ENCODE results near the gene SDK1.
"Not testable (repeated sequence)": the region's sequence is repeated elsewhere in the genome, so short reads cannot be mapped to it uniquely, and the experiment has no call there.

SDK1 gene

DNA sequence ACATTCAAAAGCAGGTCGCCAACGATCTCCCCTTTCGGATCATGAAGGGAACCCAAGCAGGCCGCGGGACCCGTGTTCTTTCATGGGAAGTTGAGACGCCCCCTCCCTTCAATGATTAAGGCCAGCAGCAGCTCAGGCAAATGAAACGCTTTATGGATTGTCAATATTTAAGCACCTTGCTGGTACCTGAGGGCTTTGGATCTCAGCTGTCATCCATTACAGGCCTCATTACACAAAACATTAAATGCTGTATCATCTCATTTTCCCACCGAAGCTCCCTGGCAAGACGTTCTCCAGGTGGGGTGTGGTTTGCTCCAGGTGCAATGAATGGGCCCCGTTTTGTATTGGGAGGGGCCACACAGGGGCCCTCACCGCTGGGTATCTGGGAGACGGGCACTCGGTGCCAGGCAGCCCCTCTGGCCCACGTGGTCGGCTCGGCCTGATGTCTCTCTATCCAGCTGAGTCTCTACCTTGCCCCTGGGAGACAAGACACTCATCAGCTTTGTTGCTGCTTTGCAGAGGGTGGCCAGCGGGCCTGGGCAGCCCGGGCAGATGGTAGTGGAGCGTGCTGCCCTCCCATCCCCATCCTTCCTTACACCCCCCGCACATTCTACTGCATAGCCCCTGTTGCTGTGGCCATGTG, 925.0 kb downstream of the SDK1 start:
- DNase-seq: no peak

GRCh38 chr7:4226524-4226882, 925.5 kb downstream of the SDK1 start:
- DNase-seq: no peak

GRCh38 chr7:4227105-4228010, 926.3 kb downstream of the SDK1 start:
- no peak for DNase-seq

DNA sequence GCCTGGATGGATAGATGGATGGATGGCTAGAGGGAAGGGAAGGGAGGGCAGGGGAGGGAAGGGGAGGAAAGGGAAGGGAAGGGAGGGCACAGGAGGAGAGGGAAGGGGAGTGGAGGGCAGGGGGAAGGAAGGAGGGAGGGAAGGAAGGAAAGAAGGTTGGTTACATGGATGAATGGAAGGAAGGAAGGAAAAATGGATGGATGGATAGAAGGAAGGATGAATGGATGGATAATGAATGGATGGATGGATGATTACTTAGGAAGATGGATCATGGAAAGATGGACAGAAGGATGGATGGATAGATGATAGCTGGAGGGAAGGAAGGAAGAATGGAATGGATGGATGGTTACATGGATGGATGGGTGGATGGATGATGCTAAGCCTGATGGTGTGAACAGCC, 929.3 kb downstream of the SDK1 start:
- no peak for DNase-seq

GRCh38 chr7:4233146-4233545, 932.1 kb downstream of the SDK1 start:
- no peak for DNase-seq

DNA sequence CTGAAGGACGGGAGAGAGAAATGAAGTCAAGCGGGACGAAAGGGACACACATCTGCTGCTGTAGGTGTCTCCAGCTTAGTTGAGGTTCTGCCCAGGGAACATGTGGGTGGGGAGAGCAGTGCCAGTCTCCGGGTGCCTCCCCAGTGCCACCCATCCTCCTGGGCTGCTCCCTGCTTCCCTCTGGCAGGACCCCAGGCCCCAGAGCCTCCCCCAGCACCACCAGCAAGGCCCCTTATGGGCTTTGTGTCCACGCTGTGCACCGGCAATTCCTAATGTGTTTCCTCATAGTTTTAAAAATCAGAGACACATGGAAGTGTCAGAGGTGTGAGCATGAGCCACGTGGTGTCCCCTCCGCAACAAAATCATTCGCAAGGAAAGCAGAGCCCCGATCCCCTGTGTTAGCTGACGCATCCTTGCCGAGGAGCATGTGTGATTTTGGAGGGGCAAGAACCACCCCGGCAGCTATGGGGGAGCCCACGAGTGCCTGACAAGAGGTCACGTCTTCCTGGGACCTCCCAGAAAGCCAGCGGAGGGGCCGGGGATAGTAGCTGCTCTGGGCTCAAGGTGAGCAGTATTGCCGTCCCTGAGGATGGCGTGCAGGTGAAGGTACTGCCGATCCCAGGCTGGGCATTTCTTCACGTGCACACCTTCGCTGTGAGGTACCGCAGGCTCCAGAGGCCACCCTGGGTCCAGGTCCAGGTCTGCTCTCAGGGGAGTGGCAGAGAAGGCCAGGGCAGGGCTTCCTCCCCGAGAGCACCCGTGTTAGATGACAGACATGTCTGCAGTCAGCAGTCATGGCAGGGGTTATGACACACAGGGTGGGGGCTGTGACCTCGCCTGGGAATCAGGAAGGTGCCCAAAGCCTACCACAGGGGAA, 932.8 kb downstream of the SDK1 start:
- DNase-seq: no peak

DNA sequence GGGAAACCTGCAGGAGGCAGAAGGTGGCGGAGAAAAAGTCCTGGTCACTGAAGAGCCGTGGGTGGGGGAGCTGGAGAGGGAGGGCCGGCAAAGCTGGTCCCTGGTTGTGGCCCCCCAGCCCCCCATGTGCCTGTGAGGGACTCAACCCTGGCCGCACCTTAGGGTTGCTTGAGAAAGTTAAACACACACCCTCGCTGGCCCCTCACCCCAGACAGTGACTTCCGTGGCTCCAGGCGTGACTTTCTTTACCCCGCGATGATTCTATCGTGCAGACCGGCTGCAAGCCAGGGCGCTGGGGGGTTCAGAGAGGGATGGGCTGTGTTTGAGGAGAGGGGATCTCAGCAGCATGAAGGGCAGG, 933.4 kb downstream of the SDK1 start:
- no peak for DNase-seq

DNA sequence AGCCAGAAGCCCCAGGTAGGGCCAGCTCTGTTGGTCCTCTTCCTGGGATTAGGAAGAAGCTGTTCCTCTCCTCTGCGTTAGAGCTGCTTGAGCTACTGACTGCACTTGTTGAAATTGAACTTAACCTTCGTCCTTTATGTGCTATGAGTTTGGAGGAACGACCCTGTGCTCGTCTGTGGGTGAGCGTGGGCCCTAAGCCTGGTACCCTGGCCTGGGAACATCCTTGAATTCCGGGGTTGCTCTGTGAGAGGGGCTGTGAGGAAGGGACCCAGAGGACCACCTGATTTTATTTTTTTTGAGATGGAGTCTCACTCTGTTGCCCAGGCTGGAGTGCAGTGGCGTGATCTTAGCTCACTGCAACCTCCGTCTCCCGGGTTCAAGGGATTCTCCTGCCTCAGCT, 933.8 kb downstream of the SDK1 start:
- no peak for DNase-seq

- DNase-seq: no peak
Observed at GRCh38 chr7:4235596-4235995, 934.5 kb downstream of the SDK1 start.

DNA sequence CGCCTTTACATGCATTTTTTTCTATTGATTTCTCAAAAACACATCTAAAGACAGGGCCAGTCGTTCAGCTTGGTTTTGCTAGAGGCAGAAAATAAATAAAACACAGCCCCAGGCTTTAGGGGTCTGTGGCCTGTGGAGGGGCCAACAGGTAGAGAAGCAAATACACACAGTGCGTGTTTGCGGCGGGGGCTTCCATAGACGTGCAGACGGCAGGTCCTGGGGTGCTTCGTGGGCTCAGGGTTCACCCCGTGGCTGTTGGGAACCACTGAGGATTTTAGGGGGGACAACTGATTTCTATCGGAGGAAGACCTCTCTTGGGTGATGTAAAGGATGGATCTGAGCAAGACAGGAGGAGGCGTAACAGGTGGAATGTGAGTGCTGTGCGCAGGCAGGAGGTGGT, 935.3 kb downstream of the SDK1 start:
- no peak for DNase-seq

- DNase-seq: not testable (repeated sequence)
Observed at GRCh38 chr7:4236873-4237272, 935.8 kb downstream of the SDK1 start.

- DNase-seq: no peak
Observed at GRCh38 chr7:4237296-4238235, 936.5 kb downstream of the SDK1 start.

DNA sequence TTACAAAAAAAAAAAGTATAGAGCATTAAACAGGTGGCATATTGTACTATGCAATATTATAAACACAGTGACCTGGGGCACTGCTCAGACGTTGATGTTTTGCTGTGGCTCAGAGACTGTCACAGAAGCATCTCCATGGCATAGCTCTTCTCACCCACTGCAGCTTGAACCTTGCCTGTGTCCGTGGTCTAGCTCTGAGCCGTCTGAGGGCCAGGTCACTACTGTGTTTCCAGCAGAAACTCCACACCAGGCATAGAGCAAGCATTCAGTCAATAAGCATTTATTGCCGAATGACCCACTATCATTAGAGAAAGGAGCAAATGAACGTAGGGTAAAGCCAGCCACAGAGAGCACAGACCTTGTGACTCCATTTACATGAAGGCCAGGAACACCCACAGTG, 937.8 kb downstream of the SDK1 start:
- DNase-seq: no peak

GRCh38 chr7:4240042-4240441, 939.0 kb downstream of the SDK1 start:
- no peak for DNase-seq

DNA sequence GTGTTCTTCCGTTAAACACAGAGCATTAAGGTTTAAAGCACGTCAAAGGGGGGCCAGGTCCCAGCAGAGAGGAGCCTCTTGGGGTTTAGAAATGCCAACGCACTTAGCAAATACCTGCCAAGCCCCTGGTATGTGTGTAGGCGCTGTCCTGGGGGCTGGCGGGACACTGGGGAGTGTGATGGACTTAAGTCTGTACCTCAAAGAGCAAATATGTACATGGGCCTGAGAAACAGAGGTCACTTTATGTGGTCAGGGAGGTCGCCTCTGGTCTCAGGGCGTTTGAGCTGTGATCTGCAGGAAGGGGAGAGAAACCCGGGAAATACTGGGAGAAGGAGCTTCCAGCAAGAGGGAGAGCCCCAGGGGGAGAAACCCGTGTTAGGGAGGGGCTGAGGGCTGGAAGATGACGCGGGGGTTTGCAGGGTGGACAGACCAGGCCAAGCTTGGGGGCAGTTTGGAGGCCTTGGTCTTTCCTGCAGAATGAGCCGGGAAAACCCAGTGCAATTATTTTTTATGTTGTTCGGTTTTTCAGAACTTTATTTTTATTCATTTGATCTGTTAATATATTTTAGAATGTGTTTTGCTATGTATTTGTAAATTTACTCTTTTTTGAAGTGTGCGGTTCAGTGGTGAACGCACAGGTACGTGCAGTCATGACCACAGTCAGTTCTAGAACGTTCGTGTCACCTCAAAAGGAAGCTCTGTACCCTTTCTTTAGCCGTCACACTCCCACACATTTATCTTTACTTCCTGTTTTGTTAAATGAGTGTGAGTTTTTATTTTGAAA, 939.7 kb downstream of the SDK1 start:
- no peak for DNase-seq

DNA sequence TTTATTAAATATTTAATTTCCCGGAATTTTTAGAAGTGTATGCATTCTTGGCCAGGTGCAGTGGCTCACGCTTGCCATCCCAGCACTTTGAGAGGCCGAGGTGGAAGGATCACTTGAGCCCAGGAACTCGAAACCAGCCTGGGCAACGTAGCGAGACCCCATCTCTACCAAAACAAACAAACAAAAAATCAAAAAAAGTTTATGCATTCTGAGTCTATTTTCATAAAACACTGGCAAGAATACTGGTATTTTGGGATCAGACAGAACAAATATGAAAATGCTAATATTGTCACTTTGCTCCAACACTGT, 940.2 kb downstream of the SDK1 start:
- no peak for DNase-seq

DNA sequence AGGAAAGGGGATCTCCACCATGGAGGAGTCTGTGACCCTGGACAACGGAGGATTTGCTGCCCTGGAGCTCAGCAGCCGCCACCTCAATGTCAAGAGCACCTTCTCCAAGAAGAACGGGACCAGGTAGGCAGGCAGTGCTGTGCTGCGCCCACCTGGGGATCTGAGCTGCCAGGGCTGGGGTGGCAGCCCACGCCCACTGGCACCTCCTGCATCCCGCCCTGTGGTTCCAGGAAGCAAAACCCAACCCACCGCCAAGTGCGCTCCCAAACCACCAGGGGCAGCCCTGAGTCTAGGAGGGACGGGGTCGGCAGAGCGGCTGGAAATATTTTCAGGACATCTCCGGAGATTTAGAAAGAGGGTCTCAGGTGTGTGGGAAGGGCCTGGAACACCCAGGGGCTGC, 940.7 kb downstream of the SDK1 start:
- DNase-seq: no peak

DNA sequence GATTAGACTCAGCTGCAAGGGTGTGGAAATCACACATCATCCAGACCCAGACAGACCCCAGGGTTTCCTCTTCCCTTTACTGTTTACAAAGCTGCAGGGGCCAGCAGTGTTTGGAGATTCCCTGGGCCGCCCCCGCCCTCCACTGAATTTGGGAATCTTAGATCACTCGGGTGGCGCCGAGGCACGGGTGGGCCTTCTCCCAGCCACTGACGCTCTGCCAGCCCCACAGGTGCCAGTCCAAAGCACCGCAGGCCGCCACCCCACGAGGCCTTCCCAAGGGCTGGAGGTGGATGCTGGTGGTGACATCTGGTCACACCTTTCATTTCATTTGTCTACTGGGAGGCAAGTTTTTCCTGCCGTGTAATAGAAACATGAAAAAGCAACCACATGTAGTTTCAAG, 941.7 kb downstream of the SDK1 start:
- no peak for DNase-seq

DNA sequence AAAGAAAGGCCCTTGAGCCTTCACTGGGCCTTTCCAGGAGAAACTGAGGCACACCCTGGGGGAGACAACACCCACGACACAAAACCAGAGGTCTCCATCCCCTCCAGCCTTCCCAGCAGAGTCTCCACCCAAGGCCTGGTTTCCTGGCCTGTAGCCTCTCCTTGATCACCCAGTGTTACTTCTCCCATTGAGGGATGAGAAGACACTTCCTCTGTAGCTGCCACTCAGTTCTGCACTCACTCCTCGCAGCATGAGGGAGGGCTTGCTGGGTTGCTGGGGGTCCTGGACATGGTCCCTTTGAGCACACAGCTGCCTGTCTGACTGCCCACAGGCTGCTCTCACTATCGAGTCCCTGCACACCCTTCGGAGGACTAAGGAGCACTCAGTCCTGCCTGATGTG, 943.0 kb downstream of the SDK1 start:
- no peak for DNase-seq

GRCh38 chr7:4244635-4245034, 943.6 kb downstream of the SDK1 start:
- no peak for DNase-seq

GRCh38 chr7:4245135-4245865, 944.2 kb downstream of the SDK1 start:
- DNase-seq: no peak
